GM19395 (cell line): ENCODE results near the gene ADCK1.
"Not testable (repeated sequence)": the region's sequence is repeated elsewhere in the genome, so short reads cannot be mapped to it uniquely, and the experiment has no call there.

Experiments
- ATAC-seq: cut with Tn5 transposase; IDR thresholded peaks from one replicate; pipeline ENCODE4 v1.9.1; 2021; ENCODE audit warnings: mild to moderate bottlenecking, moderate library complexity; ENCODE audit not compliant: unreplicated experiment

Gene ADCK1

DNA sequence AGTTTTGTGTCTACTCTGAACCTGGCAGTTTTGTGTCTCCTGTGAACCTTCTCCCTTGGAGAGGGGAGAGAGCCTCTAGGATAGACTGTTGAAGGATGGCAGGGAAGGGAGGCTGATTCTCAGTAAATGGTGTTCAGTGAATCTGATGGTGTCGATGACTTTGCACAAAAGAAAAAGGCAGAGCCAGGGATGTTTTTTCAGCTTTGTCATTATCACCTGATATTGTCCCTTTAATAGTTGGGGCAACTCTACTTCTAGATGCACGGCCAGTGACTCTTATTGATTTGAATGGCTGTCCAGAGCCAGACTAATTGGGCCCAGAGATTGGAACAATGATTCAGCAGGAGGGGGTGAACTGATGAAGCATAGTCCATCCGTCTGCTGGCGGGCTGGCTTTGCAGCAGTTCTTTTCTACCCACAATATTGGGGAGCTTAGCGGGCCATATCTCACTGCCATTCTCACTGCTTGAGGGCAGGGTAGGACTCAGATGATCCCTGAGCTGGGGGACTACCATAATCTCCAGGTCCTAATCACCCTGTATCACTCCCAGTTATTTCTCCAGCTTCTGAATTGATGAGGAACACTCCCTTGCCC, 93.1 kb downstream of the ADCK1 start:
- no peak for ATAC-seq

DNA sequence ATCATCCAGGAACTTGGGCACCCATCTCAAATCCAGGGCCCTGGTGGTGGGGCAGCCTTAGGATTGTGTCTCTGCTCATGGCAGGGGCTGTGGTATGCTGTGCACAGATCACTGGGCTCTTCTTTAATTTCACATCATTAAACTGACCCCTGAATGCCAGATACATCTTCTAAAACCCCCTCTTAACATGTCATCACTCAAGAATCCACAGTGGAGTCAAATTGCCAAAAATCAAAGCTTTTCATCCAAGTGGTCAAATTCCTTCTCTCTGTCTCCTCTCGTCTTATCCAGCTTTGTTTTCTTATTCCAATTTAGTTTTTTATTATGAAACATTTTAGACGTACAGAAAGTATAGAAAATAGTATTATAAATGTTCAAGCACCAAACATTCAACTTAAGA, 97.5 kb downstream of the ADCK1 start:
- ATAC-seq: no peak

DNA sequence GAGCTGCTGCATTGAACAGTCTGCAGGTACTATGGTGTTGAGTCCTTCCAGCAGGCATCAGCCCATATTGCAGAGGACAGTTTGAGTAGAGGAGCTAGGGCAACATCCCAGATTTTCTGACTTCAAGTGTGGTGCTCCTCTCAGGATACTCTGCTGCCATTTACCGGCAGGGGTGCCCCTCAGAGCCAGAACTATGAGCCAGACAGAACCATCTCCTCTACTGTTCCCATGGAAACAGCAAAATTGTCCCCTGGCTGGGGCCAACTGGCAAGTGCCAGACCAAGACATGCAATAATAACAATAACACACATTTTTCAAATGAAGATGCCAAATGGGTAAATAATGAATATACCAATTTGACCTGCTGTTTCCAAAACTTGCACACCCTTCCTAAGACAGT, 102.9 kb downstream of the ADCK1 start:
- ATAC-seq: no peak

DNA sequence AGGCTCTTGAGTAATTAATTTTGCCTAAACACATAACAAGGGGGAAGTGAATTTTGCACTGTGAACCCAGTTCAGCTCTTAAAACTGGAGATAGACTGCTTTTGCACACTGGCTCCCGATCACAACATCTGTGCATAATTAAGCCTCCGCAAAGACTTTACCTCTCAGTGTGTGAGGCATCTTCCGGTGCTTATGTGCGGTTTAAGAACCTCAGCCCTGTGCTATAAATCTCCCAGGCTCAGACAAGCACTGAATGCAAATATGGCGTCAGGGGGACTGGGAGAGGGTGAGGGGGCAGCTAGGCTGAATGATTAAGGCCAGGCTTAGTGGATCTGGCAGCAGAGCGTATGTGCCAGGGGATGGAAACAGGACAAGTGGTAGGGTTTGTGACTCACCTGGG, 103.3 kb downstream of the ADCK1 start:
- no peak for ATAC-seq

DNA sequence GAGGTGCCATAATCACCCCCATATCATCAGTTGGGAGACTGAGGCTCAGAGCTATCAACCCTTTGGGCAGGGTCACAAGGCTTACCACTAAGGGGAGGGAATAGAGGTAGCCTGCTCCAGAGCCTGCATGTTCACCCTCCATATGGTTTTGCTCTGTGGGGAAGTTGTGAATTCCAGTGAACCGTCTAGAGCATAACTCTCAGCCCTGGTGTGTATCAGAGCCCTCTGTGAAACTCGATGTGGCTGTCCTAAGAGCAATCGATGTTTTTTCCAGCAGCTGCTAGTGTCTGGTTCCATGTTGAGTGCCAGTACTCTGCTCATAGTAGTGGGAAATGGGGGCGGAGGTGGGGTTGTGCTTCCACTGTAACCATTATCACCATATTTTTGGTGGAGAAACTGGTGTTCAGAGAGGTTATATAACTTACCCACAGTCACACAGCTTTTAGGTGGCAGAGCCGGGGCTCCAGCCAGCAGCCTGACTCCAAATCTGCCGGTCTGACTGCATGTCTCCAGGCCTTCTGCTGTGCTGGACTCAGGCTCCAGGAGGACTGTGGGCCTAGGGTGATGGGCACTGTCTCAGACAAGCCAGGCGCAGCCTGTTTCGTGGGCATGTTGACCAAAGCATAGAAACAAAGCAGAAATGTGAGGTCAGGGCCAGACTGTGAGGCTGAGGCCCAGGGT, 104.2 kb downstream of the ADCK1 start:
- ATAC-seq: no peak

DNA sequence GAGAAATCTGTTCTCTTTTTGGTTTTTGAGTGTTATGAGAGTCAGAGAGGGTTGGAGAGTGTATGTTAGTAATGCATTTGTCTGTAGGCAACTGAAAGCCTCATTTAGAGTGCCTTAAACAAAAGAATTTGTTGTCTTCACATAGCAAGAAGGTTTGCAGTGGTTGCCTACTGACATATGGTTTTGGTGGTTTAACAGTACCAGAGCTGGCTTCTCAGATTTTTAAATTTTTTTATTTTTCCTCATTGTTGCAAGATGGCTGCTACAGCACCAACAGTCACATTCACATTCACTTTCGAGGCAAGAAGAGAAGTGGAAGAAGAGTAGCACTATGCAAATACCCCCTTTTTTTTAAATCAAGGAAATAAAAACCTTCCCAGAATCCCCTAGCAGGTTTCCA, 106.5 kb downstream of the ADCK1 start:
- no peak for ATAC-seq

DNA sequence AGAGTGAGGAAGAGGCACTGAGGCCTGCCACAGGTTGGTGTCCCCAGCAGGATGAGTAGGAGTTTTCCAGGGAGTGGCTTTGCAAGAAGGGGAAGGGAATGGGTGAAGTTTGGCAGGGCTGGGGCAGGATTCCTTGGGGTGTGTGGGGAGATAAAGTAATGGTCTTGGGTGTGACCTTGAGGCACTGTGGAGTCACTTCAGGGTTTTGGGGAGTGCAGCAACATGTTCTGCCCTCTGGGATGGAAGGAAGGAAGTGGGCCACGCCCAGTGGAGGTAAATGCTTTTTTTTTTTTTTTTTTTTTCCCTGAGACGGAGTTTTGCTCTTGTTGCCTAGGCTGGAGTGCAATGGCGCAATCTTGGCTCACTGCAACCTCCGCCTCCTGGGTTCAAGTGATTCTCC, 108.9 kb downstream of the ADCK1 start:
- ATAC-seq: no peak

DNA sequence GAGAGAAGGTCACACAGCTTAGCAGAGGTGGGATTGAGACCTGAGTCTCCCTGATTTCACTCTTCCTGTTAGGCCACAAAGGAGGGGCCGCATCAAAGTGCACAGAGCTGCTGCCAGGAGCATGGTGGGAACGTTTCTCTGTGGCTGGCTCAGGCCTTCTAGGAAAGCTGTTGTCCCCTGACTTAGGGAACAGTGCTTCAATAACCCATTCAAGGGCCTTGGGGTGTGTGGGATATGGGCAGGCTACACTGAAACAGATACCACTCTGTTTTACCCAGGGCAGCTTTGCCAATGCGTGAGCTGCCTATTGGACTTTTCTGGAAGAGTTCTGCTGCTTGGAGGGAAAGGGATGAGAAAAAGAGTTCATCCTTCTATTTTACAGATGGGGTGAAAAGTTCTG, 110.0 kb downstream of the ADCK1 start:
- ATAC-seq: no peak

DNA sequence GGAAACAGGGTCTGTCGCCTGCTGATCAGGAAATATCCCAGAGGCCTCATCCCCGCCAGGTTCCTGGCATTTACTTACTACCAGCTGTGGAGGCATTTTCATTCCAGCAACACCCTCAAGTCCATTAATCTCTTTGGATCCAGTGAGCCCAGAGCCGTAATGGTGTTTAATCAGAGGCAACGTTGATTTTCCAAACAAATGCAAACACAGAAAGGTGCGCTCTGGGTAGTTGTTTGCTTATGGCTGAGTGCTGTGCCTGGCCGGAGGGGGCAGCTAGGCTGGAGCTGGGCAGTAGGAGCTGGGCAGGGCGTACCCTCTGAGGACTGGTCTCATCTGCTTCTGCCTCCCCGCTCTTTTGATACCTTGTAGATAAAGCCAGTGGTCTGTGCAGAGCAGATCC, 110.6 kb downstream of the ADCK1 start:
- ATAC-seq: no peak

DNA sequence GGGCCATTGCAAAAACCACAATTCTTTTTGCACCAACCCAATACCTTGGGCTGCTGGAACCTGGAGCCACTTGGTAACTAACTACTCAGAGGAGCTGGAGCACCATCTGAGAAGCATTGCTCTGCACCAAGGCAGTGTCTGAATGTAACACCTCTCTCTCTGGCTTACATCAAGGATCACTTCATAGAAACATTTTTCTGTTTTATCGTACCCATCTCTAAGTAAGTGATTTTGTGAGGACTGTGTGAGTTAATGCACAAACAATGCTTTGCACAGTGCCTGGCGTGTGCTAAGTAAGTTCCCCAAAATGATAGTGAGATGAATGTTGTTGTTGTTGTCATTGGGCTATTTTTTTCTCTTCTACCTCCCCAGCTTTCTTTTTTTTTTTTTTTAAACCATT, 111.4 kb downstream of the ADCK1 start:
- no peak for ATAC-seq

DNA sequence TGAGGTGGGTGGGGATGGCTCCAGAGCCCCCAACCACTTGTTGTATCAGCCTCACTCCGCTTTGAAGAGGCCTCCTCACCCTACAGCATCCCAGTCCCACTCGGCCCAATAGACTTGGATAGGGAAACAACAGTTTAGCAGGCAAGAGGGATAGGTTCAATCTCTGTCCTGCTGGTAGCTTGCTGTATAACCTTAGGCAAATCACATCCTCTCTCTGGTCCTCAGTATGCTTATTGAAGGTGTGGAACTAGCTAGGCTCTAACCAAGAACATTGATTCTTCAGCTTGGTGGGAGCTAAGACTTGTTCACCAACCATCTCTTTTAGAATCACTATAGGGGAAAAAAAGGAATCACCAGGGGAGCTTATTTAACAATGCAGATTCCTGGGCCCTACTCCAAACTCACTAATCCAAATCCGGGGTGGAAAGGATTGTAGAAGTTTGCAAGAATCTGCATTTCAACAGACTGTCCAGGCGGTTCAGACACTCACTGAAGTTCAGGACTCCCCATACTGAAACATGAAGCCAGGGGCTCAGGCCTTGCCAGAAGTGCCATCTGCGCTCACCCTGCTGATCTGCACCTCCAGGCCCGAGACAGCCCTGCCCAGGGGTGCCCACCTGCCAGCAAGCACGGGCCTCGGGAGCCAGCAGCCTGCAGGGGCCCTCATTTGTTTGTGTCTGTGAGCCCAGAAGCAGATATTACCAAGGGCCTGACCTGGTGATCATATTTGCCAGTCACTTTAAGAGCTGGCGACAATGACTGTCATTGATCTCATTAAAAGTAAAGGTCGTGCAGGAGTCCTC, 113.0 kb downstream of the ADCK1 start:
- no peak for ATAC-seq

DNA sequence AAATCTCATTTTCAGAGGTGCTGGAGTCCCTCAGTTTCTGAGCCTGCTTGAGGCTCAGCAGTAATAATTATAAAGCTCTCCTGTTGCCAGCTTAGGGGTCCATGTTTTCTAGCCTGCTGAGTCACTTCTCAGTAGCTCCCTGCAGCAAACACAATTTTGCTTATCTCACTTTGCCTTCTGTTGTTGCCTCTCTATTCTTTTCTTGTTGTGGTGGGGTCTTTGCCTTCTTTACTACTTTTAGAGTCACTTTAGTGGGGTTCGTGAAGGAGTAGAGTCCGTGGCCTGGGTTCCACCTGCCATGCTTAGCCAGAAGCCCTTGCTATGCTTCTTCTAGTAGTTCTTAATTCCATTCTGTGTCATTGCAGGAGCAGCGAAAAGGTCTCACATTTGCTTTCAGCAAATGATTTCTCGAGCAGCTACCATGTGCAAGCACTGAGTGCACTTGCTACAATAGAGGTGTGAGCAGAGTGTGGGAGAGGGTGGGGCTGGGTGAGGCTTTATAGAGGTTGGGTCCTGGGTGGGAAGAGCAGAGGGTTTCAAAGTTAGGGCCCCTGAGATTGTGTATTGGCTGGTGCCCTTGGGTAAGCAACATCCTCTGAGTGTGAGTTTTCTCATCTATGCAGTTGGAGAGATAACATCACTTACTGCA, 114.3 kb downstream of the ADCK1 start:
- no peak for ATAC-seq

DNA sequence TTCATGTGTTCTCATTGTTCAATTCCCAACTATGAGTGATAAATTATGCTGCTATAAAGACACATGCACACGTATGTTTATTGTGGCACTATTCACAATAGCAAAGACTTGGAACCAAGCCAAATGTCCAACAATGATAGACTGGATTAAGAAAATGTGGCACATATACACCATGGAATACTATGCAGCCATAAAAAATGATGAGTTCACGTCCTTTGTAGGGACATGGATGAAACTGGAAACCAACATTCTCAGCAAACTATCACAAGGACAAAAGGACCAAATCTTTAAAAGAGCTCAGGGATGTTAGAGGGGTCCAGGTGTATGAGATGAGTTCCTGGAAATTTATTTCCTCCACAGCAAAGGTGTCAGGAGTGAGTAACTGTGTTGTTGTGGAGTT, 115.5 kb downstream of the ADCK1 start:
- not testable (repeated sequence) for ATAC-seq

DNA sequence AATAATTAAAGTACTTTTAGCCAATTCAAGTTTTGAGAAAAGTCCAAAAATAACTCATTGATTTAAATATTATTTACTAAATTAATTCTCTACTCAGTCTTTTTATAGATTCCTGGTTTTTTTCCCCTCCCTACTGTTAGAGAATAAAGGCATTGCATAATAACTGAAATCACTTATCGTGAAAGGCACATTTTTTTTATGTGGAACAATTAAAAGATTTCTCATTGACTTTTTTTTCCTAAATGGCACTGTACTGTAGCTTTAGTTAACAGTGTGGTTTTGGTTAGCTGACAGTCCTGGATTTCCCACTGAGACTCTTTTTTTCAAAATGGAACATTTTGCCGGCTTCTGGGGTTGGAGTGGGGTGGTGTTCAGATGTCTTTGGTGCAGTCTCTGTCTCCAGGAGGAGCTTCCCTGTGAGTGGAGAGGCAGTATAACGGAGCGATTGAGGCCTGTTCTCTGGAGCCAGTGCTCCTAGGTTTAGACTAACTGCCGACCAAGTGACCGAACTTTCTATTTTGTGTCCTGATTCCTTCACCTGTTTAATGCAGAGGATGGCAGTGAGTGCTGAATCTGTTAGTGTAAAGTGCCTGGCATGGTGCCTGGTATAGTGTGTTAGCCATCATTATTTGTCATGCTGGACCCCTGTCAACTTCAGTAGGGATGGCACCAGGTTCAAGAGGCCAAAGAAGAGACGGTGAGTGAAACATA, 117.7 kb downstream of the ADCK1 start:
- ATAC-seq: no peak

DNA sequence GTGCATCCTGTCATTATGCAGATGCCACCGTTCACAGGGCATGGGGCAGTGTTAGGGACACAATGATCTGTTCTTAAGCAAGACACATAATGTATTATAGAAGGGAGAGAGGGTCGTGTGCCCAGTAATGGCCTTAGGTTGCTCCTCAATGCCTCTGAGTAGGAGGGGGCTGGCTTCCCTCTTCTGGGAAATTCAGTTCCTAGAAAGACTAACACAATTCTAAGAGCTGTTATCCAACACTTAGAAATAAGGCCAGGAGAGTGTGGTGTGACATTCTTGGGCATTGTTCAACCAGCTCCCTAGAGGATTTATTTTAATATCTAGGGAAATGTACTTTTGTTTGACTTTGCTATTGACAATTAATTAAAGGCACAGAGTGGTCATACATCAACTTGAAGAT, 118.5 kb downstream of the ADCK1 start:
- no peak for ATAC-seq

DNA sequence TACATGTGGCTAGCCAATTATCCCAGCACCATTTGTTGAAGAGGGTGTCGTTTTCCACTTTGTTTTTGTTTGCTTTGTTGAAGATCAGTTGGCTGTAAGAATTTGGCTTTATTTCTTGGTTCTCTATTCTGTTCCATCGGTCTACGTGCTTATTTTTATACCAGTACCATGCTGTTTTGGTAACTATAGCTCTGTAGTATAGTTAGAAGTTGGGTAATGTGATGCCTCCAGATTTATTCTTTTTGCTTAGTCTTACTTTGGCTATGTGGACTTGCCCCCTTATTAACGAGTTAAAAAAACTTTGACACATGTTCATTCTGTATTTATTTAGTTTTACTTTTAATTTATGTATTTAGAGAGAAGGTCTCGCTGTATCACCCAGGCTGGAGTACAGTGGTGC, 120.4 kb downstream of the ADCK1 start:
- no peak for ATAC-seq

DNA sequence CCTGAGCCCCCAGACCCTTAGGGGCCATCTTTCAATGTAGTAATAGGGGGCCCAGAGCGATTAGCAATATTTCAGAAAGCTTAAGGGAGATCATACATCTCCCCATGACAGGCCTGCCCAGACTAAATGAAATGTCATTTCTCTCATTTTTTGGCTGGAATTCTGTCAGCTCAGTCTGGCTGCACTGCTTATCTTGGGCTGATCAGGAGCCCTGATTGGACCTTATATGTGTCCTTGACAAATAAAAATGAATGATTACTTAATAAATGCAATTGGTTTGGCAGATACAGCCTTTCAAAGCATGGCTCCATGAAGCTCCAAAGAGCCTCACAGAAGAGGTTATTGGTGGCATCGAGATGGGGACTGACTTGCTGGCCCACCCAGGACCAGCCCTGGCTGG, 121.9 kb downstream of the ADCK1 start:
- ATAC-seq: no peak

DNA sequence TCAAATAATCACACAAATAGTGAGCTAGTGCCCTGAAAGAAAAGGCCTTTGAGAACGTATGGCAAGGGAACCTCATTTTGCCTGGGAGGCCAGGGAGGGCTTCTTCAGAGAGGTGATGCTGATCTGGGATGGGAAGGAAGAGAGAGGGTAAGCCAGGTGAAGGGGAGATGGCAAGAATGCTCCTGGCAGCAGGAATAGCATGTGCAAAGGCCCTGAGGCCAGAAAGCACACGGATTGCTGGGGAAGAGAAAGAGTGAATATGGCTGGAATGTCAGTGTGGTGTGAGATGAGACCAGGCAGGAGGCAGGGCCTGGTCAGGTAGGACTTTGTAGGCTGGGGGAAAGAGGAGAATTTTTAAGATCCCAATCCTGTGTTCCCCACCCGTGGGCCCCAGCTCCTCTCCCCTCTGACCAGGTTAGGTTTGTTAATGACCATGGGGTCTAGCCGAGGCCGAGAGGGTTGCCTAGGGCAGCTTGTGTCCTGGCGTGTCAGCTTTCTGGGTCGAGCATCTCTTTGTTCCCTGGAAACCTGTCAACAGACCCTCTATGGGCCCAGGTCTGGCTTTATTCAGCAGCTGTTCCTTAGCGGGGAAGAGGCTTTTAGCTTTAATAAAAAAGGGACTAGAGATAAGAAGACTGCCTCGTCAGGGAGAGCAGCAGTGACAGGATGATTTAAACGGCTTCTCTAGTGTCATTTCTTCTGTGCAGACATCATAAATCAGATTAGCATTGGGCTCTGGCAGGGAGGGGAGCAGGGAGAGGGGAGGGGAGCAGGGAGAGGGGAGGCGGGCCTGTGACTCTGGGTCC, 123.4 kb downstream of the ADCK1 start:
- no peak for ATAC-seq

DNA sequence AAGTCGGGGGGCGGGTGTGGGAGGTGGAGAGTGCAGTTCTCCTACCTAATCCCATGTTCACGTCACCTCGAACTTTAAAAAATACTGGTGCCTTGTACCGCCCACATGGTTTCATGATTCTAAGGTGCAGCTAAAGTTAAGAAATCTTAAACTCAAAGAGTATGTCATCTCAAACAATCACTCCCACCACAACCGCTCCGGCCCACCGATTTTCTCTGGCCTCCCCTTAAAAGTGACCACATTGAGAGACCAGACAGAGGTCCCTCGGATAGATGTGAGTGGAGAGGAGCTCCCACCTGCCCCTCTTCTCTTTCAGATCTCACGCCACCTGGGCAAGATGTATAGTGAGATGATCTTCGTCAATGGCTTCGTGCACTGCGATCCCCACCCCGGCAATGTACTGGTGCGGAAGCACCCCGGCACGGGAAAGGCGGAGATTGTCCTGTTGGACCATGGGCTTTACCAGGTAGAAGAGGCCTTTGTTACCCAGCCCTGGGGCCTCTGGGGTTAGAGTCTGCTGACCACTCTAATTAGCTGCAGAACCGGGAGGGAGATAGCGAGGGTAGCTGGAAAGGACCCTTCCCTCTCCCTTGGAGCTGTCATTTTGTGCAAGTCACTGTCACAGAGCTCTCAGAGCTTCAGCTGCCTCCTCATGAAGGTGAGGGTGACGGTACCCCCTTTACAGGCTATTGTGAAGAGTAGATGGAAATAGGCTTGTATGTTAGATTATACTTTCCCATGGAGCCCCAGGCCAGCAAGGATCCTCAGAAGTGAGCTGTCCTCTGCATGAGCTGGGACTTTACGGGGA, 124.4 kb downstream of the ADCK1 start:
- ATAC-seq: no peak
